ACC112 (cell line): ENCODE measurements around the gene C10orf62.
"Not testable (repeated sequence)": the region's sequence is repeated elsewhere in the genome, so short reads cannot be mapped to it uniquely, and the experiment has no call there.

Experiments used
- H2AFZ ChIP-seq: fragments of 200-600 bp; sonication (generic); one replicate; pipeline ENCODE4 v1.6.0; 2017; ENCODE audit warnings: antibody characterized with exemption, low read length; ENCODE audit not compliant: unreplicated experiment
- H3K27ac ChIP-seq: fragments of 200-600 bp; sonication (generic); 2 replicates; pipeline ENCODE4 v1.5.1; 2014; ENCODE audit warnings: low read depth, mild to moderate bottlenecking, antibody characterized with exemption, low read length, moderate library complexity
- H3K27me3 ChIP-seq: fragments of 200-600 bp; sonication (generic); 2 replicates; pipeline ENCODE4 v1.6.1; 2014; ENCODE audit warnings: mild to moderate bottlenecking, antibody characterized with exemption, low read length, moderate library complexity, mixed read lengths; ENCODE audit not compliant: insufficient read depth
- H3K36me3 ChIP-seq: fragments of 200-600 bp; sonication (generic); 2 replicates; pipeline ENCODE4 v1.6.1; 2016; ENCODE audit warnings: mild to moderate bottlenecking, antibody characterized with exemption, low read length, moderate library complexity, mixed read lengths; ENCODE audit not compliant: insufficient read depth
- H3K4me1 ChIP-seq: fragments of 200-600 bp; sonication (generic); one replicate; pipeline ENCODE4 v1.6.1; 2016; ENCODE audit warnings: low read length, mixed read lengths; ENCODE audit not compliant: insufficient read depth, unreplicated experiment, control insufficient read depth
- H3K4me3 ChIP-seq: fragments of 200-600 bp; sonication (generic); 2 replicates; pipeline ENCODE4 v1.5.1; 2014; ENCODE audit warnings: mild to moderate bottlenecking, low read depth, low read length
- H3K79me2 ChIP-seq: fragments of 200-600 bp; sonication (generic); one replicate; pipeline ENCODE4 v1.6.0; 2016; ENCODE audit warnings: low read length; ENCODE audit not compliant: control insufficient read depth, unreplicated experiment, insufficient read depth

C10orf62 gene

DNA sequence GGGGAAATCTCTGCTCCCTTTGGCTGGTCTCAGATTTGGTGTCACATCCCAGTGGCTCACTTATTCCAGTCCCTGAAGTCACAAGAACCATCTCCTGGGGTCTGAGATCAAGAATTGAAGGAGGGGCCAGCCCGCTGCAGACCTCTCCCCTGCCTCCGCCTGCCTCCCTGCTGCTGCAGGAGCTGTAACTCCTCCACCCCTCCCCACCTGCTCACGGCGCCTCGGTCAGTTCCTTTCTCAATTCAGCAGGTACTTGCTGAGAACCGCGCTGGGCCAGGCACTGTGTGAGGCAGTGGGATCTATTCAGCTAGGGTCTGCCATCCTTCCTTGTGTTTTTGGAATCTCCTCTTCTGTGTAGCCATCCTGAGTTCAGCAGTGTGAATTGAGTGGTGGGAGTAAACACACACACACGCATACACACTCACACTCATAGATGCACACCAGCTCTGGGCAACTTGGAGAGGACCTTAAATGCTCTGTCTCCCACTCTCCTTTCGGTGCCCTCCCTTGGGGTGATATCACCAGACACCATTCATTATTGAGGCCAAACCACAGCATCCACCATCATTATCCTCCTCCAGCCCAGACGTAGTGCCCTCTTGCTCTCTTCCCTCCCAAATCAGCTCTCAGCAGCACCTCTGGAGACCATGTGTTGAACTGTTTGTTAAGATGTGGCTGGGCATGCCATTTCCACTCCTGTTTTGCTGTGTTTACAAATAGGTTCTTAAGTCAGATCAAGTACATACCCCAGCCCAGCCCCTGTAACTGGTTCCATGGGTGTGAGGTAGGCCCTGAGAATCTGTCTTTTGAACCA, 39.0 kb upstream of the C10orf62 start:
- no peak overlapping the region for H3K4me3 ChIP-seq
- peaks cover 2% of the 10 kb centered on the region for H3K79me2 ChIP-seq
- no peaks in the 10 kb centered on the region for H3K36me3 ChIP-seq
- no peak overlapping the region for H2AFZ ChIP-seq
- H3K27ac ChIP-seq = no peak overlapping the region
- H3K4me1 ChIP-seq = peaks cover 7% of the 10 kb centered on the region
- no peaks in the 10 kb centered on the region for H3K27me3 ChIP-seq

DNA sequence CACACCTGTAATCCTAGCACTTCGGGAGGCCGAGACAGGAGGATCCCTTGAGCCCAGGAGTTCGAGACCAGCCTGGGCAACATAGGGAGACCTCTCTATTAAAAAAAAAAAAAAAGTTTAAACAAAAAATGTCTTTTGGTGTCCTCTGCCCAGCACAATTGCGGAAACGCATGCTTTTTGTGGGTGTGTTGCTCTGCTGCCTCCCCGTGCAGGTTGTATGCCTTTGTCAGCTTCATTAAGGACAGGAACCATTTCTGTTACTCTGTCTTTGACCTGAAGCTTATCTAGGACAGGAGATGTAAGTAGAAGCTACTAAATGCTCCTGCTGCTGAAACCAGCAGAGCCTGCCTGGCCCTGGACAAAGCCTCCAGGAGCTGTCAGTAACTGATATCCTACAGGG, 38.2 kb upstream of the C10orf62 start:
- H3K27ac ChIP-seq = no peak overlapping the region
- H2AFZ ChIP-seq = no peak overlapping the region
- H3K36me3 ChIP-seq = no peaks in the 10 kb centered on the region
- H3K4me3 ChIP-seq = no peak overlapping the region
- peaks cover 2% of the 10 kb centered on the region for H3K79me2 ChIP-seq
- H3K4me1 ChIP-seq = peaks cover 7% of the 10 kb centered on the region
- no peaks in the 10 kb centered on the region for H3K27me3 ChIP-seq

DNA sequence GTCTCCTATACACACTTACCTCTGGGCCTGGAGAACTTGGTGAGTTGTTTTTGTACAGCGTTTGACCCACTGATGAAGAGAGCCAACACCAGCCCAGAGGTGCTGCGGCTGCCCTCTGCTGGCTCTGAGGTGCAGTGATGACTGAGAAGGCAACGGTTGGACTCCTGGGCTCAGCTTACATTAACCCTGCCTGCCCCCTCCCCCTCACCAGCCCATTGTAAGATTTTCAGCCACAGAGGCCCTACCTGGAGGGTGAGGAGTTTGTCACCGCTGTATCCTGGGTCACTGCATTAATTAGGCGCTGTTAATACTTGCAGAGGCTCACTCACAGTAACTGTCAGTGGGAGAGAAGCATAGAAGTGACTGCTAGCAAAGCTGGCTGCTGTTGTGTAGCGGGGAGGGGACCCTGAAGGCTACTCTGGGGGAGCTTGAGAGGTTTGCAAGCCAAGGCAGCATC, 35.9 kb upstream of the C10orf62 start:
- Histone ChIP-seq H3K27me3 (no peaks in the 10 kb centered on the region), H3K36me3 (no peaks in the 10 kb centered on the region), H3K4me3 (no peak overlapping the region), H3K27ac (no peak overlapping the region), H2AFZ (no peak overlapping the region), H3K79me2 (peaks cover 5% of the 10 kb centered on the region), H3K4me1 (peaks cover 7% of the 10 kb centered on the region)

DNA sequence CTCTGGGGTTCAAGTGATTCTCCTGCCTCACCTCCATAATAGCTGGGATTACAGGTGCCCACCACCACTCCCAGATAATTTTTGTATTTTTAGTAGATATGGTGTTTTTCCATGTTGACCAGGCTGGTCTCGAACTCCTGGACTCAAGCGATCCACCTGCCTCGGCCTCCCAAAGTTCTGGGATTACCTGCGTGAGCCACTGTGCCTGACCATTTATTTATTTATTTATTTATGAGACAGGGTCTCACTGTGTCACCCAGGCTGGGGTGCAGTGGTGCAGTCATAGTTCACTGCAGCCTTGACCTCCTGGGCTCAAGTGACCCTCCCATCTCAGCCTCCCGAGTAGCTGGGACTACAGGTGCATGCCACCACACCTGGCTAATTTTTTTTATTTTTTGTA, 35.2 kb upstream of the C10orf62 start:
- not testable (repeated sequence) for H3K27me3 ChIP-seq, H3K79me2 ChIP-seq, H3K4me1 ChIP-seq, H3K27ac ChIP-seq, H2AFZ ChIP-seq, H3K36me3 ChIP-seq, H3K4me3 ChIP-seq

DNA sequence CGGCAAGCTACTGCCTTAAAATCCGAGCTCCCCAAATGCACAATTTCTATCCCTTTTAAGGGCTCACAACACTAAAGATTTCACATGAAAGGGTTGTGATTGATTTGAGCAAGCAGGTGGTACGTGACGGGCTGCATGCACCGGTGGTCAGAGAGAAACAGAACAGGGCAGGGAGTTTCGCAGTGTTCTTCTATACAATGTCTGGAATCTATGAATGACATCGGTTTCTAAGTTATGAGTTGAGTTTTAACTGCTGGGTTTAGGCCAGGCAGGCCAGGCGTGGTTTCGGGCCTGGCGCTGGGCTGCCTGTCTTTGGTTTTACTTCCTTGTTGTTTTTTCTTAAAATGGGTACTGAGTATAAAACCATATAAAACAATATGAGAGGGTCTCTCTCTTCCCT, 34.0 kb upstream of the C10orf62 start:
- peaks cover 12% of the 10 kb centered on the region for H3K79me2 ChIP-seq
- H2AFZ ChIP-seq, H3K27ac ChIP-seq, H3K4me3 ChIP-seq, H3K27me3 ChIP-seq, H3K36me3 ChIP-seq, H3K4me1 ChIP-seq: not testable (repeated sequence)

DNA sequence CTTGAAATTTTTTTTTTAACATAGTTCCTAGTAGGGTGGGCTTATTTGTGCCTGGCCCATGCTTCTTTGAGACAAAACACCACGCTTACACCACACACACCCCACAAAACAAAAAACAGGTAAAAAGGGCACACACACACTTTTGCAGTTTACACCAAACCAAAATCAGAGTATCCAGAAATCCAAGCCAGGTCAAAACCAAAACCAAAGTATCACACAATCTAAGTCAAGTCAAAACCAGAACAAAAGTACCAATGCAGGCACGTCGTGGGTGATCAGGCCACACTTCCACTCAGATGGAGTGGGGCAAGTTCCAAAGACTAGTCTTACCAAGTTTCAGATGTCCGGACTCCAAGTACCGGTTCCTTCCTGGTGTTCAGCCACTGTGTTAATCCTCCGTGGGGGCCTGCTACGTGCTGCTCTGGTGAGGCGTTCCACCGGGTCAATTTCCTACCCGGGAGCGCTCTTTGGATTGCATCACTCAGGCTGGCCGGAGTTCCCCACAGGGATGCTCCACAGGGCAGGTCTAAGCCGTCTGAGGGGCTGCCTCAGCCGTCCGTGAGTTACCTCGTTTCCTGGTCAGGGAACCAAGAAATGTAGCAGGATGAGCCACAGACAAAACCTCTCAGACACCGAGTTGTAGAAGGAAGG, 28.7 kb upstream of the C10orf62 start:
- not testable (repeated sequence) for H3K36me3 ChIP-seq, H3K27me3 ChIP-seq, H2AFZ ChIP-seq, H3K4me1 ChIP-seq
- Histone ChIP-seq H3K27ac (peak overlapping the region; percentile 58), H3K4me3 (peak overlapping the region; percentile 72), H3K79me2 (peaks cover 14% of the 10 kb centered on the region)

DNA sequence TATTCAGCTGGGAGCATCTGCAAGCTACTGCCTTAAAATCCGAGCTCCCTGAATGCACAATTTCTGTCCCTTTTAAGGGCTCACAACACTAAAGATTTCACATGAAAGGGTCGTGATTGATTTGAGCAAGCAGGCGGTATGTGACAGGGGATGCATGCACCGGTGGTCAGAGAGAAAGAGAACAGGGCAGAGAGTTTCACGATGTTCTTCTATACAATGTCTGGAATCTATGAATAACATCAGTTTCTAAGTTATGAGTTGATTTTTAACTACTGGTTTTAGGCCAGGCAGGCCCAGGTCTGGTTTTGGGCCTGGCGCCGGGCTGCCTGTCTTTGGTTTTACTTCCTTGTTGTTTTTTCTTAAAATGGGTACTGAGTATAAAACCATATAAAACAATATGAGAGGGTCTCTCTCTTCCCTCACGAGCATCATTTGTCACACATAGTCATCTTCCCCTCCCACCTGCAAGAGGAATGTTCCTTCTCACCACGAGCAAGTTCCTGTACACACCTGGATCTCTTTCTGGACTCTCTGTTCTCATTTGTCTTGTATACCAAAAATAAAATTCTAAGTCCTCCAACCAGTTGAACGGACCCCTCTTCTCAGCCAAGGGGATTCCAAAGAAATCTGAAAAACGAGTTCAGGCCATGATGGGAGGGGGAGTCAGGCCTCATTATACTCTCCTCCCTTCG, 28.0 kb upstream of the C10orf62 start:
- H3K27me3 ChIP-seq, H2AFZ ChIP-seq, H3K27ac ChIP-seq, H3K36me3 ChIP-seq, H3K4me1 ChIP-seq: not testable (repeated sequence)
- peaks cover 14% of the 10 kb centered on the region for H3K79me2 ChIP-seq
- peak overlapping the region; percentile 72; the same call in 1 of the 2 replicates for H3K4me3 ChIP-seq

DNA sequence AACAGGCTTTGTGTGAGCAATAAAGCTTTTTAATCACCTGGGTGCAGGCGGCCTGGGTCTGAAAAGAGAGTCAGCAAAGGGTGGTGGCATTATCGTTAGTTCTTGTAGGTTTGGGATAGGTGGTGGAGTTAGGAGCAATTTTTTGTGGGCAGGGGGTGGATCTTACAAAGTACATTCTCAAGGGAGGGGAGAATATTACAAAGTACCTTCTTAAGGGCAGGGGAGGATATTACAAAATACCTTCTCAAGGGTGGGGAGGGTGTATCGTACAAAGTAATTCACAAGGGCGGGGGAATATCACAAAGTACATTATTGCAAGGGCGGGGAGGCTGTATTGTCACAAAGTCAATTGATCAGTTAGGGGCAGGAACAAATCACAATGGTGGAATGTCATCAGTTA, 27.2 kb upstream of the C10orf62 start:
- H3K27me3 ChIP-seq, H3K4me1 ChIP-seq, H3K27ac ChIP-seq, H2AFZ ChIP-seq, H3K36me3 ChIP-seq, H3K4me3 ChIP-seq: not testable (repeated sequence)
- H3K79me2 ChIP-seq = peaks cover 14% of the 10 kb centered on the region

DNA sequence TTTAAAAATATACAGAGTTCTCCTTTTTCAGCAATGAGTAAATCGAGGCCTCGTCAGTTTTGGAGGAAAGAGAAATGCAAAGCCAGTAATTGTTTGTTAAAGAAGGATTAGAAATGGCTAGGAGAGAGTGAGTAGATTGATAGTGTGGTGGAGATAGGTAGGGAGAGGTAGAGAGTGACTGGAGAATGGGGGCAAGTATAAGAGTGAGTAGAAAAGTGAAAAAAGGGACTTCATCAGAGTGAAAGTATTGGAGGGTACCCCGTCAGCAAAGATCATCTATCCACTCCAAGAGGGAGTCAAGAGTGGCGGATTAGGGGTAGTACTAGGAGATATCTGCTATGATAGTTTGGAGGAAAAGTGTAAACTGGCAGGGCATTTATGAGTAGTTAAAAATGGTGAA, 26.2 kb upstream of the C10orf62 start:
- no peak overlapping the region for H2AFZ ChIP-seq
- H3K36me3 ChIP-seq = no peaks in the 10 kb centered on the region
- H3K79me2 ChIP-seq = peaks cover 11% of the 10 kb centered on the region
- no peaks in the 10 kb centered on the region for H3K27me3 ChIP-seq
- no peak overlapping the region for H3K4me3 ChIP-seq
- no peak overlapping the region for H3K27ac ChIP-seq
- H3K4me1 ChIP-seq = no peaks in the 10 kb centered on the region

DNA sequence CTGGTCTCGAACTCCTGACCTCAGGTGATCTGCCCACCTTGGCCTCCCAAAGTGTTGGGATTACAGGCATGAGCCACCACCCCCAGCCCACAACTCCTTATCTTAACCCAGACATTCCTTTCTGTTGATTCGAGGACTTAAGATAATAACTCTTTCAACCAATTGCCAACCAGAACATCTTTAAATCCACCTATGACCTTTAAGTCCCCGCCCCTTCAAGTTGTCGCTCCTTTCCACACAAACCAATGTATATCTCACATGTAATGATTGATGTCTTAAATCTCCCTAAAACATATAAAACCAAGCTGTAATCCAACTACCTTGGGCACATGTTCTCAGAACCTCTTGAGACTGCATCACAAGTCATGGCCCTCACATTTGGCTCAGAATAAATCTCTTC, 24.7 kb upstream of the C10orf62 start:
- Histone ChIP-seq H3K27ac (no peak overlapping the region), H3K27me3 (no peaks in the 10 kb centered on the region), H3K4me1 (no peaks in the 10 kb centered on the region), H3K4me3 (no peak overlapping the region), H2AFZ (no peak overlapping the region), H3K36me3 (no peaks in the 10 kb centered on the region), H3K79me2 (peaks cover 7% of the 10 kb centered on the region)
